Measurements from ENCODE around the gene KCNJ4.

Gene KCNJ4

GRCh38 chr22:38489561-38490145 is 34.7 kb upstream of the KCNJ4 start:
- TF ChIP-seq ZNF8 (CRISPR knock-in tag; IDR thresholded peaks at IDR 0.05) (no peak), ARNTL (CRISPR knock-in tag; IDR thresholded peaks at IDR 0.05; ENCODE audit: borderline replicate concordance, low read depth) (no peak), ZFP3 (CRISPR knock-in tag; IDR thresholded peaks at IDR 0.05) (no peak), PATZ1 (CRISPR knock-in tag; IDR thresholded peaks at IDR 0.05; ENCODE audit: borderline replicate concordance) (no peak), ZNF565 (CRISPR knock-in tag; conservative IDR thresholded peaks at IDR 0.05; ENCODE audit: low read depth) (no peak), TSHZ2 (CRISPR knock-in tag; IDR thresholded peaks at IDR 0.05) (no peak), RARB (CRISPR knock-in tag; IDR thresholded peaks at IDR 0.05) (no peak), ZNF70 (CRISPR knock-in tag; IDR thresholded peaks at IDR 0.05) (no peak), TCF4 (CRISPR knock-in tag; IDR thresholded peaks at IDR 0.05; ENCODE audit: borderline replicate concordance) (no peak), ZC3H10 (CRISPR knock-in tag; IDR thresholded peaks at IDR 0.05) (no peak), POU6F1 (CRISPR knock-in tag; IDR thresholded peaks at IDR 0.05; ENCODE audit: borderline replicate concordance, low read depth) (no peak), ISL1 (CRISPR knock-in tag; IDR thresholded peaks at IDR 0.05) (no peak)
- no peak for ATAC-seq

DNA sequence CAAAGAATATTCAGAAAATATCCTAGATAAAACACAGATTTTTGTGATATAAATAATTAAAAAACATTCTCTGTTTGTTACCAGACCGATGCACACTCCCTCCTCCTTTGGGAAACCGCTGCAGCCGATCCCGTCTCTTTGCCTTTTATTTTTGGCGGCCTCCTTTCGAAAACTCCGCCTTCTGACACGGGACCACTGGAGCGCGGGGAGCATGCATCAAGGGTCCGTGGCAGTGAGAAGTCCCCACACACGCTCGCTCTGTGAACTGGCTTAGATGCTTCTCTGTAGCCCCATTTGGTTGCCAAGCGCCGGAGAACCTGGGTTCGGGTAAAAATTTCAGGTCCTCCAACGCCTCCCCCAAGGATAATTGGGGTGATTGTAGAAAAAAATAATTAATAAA is 34.1 kb upstream of the KCNJ4 start:
- TF ChIP-seq TCF4 (CRISPR knock-in tag; IDR thresholded peaks at IDR 0.05; ENCODE audit: borderline replicate concordance), result no peak
- no peak for TF ChIP-seq RARB (CRISPR knock-in tag; IDR thresholded peaks at IDR 0.05)
- TF ChIP-seq PPARA (CRISPR knock-in tag; IDR thresholded peaks at IDR 0.05; ENCODE audit: borderline replicate concordance), result no peak
- TF ChIP-seq ARNTL (CRISPR knock-in tag; IDR thresholded peaks at IDR 0.05; ENCODE audit: borderline replicate concordance, low read depth), result no peak
- no peak for TF ChIP-seq CSDC2 (CRISPR knock-in tag; IDR thresholded peaks at IDR 0.05)
- no peak for TF ChIP-seq BACH2 (CRISPR knock-in tag; IDR thresholded peaks at IDR 0.05; ENCODE audit: borderline replicate concordance)
- no peak for TF ChIP-seq GLIS3 (CRISPR knock-in tag; IDR thresholded peaks at IDR 0.05)
- no peak for ATAC-seq

- no peak for ATAC-seq
Observed at GRCh38 chr22:38487946-38488345, 32.9 kb upstream of the KCNJ4 start.

More at GRCh38 chr22:38487946-38488345, 32.9 kb upstream of the KCNJ4 start:
- no peak for TF ChIP-seq RARB (CRISPR knock-in tag; IDR thresholded peaks at IDR 0.05)
- no peak for TF ChIP-seq CREB5 (CRISPR knock-in tag; IDR thresholded peaks at IDR 0.05; ENCODE audit: low read depth)
- no peak for TF ChIP-seq TOX (CRISPR knock-in tag; IDR thresholded peaks at IDR 0.05; ENCODE audit: borderline replicate concordance)
- no peak for TF ChIP-seq BACH2 (CRISPR knock-in tag; IDR thresholded peaks at IDR 0.05; ENCODE audit: borderline replicate concordance)
- no peak for TF ChIP-seq CSRNP3 (CRISPR knock-in tag; IDR thresholded peaks at IDR 0.05)
- TF ChIP-seq PPARA (CRISPR knock-in tag; IDR thresholded peaks at IDR 0.05; ENCODE audit: borderline replicate concordance), result no peak
- no peak for TF ChIP-seq ZFP30 (CRISPR knock-in tag; IDR thresholded peaks at IDR 0.05)
- TF ChIP-seq ZNF8 (CRISPR knock-in tag; IDR thresholded peaks at IDR 0.05), result no peak
- TF ChIP-seq ESRRG (CRISPR knock-in tag; IDR thresholded peaks at IDR 0.05), result no peak
- TF ChIP-seq SNAI2 (CRISPR knock-in tag; IDR thresholded peaks at IDR 0.05), result no peak
- TF ChIP-seq POU6F1 (CRISPR knock-in tag; IDR thresholded peaks at IDR 0.05; ENCODE audit: borderline replicate concordance, low read depth), result no peak
- TF ChIP-seq GLIS3 (CRISPR knock-in tag; IDR thresholded peaks at IDR 0.05), result no peak
- TF ChIP-seq PATZ1 (CRISPR knock-in tag; IDR thresholded peaks at IDR 0.05; ENCODE audit: borderline replicate concordance), result no peak
- TF ChIP-seq ZNF70 (CRISPR knock-in tag; IDR thresholded peaks at IDR 0.05), result no peak
- no peak for TF ChIP-seq CSDC2 (CRISPR knock-in tag; IDR thresholded peaks at IDR 0.05)
- no peak for TF ChIP-seq ZNF565 (CRISPR knock-in tag; conservative IDR thresholded peaks at IDR 0.05; ENCODE audit: low read depth)
- no peak for TF ChIP-seq ARNTL (CRISPR knock-in tag; IDR thresholded peaks at IDR 0.05; ENCODE audit: borderline replicate concordance, low read depth)
- no peak for TF ChIP-seq ZFP3 (CRISPR knock-in tag; IDR thresholded peaks at IDR 0.05)
- TF ChIP-seq OSR1 (CRISPR knock-in tag; IDR thresholded peaks at IDR 0.05), result no peak
